Lower leg skin (tissue), 4 donors: Measurements from ENCODE around the gene GNB1L. TPM values are rescaled to one million over a fixed set of nuclear protein-coding genes. Genes with fewer than 3 reads are reported as not detected.

ENCODE experiments used
- DNase-seq, 2 donors: peaks; one replicate each; pipeline ENCODE4 v3.0.0-alpha.2; 2019; ENCODE audit warnings: low spot score in 2 of 2
- H3K4me3 ChIP-seq: fragments of 200-600 bp; sonication (generic); 2 replicates; pipeline ENCODE4 v1.5.1; 2017; ENCODE audit warnings: mild to moderate bottlenecking, low read depth; ENCODE audit not compliant: poor library complexity, severe bottlenecking
- POLR2A ChIP-seq, 2 donors: fragments of 450-650 bp; IDR thresholded peaks; one replicate each; pipeline ENCODE4 v1.6.1; 2016 to 2017; ENCODE audit warnings: antibody characterized with exemption in 2 of 2, mild to moderate bottlenecking in 1 of 2, moderate library complexity in 1 of 2
- WGBS, 2 donors: methylation state at CpG; one replicate each; pipeline ENCODE4 v1.1.5; 2018; 5-methylcytosine and 5-hydroxymethylcytosine counted together
- intact Hi-C: fragments of 100-400 bp; cut with DNase I; formaldehyde crosslinking; loops from one replicate; pipeline ENCODE4 v1.15.0; 2023; ENCODE audit warnings: low total_unique reads
- total RNA-seq, 4 donors: library from RNA; depleted of rRNA; stranded (reverse); fragments of >200 nt; gene quantifications; one replicate each; pipeline ENCODE4 v1.1.0, GENCODE V29; 2016
- TF ChIP-seq, protein P1 (sequence below), 3 donors: fragments of 450-650 bp; IDR thresholded peaks; one replicate each; pipeline ENCODE4 v1.5.1; 2016; ENCODE audit warnings: antibody characterized with exemption in 3 of 3, mild to moderate bottlenecking in 3 of 3, moderate library complexity in 2 of 3

The GNB1L gene
- total RNA-seq, 4 donors from 2014 or later = 10.0 to 16.2 (median 11.2) TPM

GRCh38 chr22:19891317-19892256 is 36.9 kb upstream of the GNB1L start:
- intact Hi-C loops = no loop called here
- no peak for TF ChIP-seq POLR2A (IDR thresholded peaks at IDR 0.05)
- TF ChIP-seq, protein P1, sequence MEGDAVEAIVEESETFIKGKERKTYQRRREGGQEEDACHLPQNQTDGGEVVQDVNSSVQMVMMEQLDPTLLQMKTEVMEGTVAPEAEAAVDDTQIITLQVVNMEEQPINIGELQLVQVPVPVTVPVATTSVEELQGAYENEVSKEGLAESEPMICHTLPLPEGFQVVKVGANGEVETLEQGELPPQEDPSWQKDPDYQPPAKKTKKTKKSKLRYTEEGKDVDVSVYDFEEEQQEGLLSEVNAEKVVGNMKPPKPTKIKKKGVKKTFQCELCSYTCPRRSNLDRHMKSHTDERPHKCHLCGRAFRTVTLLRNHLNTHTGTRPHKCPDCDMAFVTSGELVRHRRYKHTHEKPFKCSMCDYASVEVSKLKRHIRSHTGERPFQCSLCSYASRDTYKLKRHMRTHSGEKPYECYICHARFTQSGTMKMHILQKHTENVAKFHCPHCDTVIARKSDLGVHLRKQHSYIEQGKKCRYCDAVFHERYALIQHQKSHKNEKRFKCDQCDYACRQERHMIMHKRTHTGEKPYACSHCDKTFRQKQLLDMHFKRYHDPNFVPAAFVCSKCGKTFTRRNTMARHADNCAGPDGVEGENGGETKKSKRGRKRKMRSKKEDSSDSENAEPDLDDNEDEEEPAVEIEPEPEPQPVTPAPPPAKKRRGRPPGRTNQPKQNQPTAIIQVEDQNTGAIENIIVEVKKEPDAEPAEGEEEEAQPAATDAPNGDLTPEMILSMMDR (IDR thresholded peaks at IDR 0.05) = no peak
- no peak overlapping the region for H3K4me3 ChIP-seq
- no peak for DNase-seq
- 31 to 39% methylated on average over 20 to 27 of the region's 32 CpGs for WGBS, 2 donors

- 40 to 71% methylated on average over 10 to 19 of the region's 20 CpGs for WGBS, 2 donors
- no peak for DNase-seq
- intact Hi-C loops = no loop called here
- TF ChIP-seq, protein P1 (IDR thresholded peaks at IDR 0.05) = no peak
- TF ChIP-seq POLR2A (IDR thresholded peaks at IDR 0.05) = no peak
- H3K4me3 ChIP-seq = no peak overlapping the region
Observed at GRCh38 chr22:19890502-19891316, 36.0 kb upstream of the GNB1L start.

- WGBS, 2 donors = 84 to 87% methylated on average over 9 of the region's 9 CpGs
- intact Hi-C loops = no loop called here
- H3K4me3 ChIP-seq = no peak overlapping the region
- TF ChIP-seq POLR2A (IDR thresholded peaks at IDR 0.05) = no peak
- TF ChIP-seq, protein P1 (IDR thresholded peaks at IDR 0.05) = no peak
- DNase-seq = no peak
Observed at GRCh38 chr22:19889951-19890350, 35.3 kb upstream of the GNB1L start.

DNA sequence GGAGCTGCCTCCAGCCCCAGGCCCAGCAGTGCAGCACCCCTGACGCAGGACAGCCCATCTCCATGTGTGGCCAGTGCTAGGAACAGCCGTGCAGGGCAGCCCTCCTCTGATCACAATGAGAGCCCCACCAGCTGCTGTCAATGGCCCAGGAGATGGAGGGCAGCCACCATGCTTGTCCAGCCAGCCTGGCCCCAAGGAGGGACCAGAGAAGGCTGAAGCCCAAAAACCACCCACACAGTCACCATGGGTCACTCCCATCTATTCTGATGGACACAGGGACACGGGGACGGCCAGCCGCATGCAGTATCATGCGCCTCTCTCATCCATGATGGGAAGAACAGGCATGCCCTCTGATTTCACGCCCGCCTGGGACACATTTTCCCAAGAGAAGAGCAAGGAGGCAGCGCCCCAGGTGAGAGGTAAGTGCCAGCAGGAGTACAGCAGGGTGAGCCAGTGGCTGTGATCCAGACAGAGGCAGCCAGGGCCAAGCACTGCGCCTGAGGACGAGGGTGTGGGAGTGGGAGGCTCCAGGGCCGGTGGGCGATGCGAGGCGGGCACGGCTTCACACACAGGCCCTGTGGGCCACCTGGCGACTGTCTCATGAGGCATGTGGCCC is 33.6 kb upstream of the GNB1L start:
- no peak overlapping the region for H3K4me3 ChIP-seq
- no peak for TF ChIP-seq POLR2A (IDR thresholded peaks at IDR 0.05)
- TF ChIP-seq, protein P1 (IDR thresholded peaks at IDR 0.05) = no peak
- 47 to 55% methylated on average over 13 to 17 of the region's 17 CpGs for WGBS, 2 donors
- intact Hi-C loops = no loop called here
- no peak for DNase-seq

- no peak overlapping the region for H3K4me3 ChIP-seq
- DNase-seq = no peak
- WGBS, 2 donors = 64 to 68% methylated on average over 13 to 15 of the region's 16 CpGs
- intact Hi-C loops = no loop called here
- TF ChIP-seq, protein P1 (IDR thresholded peaks at IDR 0.05) = no peak
- TF ChIP-seq POLR2A (IDR thresholded peaks at IDR 0.05) = no peak
Observed at GRCh38 chr22:19887256-19887985, 32.7 kb upstream of the GNB1L start.
